ENCODE results near the gene C1QTNF8.

Gene C1QTNF8

GRCh38 chr16:1073566-1074378, 22.3 kb downstream of the C1QTNF8 start:
- no peak overlapping the region for H3K4me3 ChIP-seq (ENCODE audit: extremely low read depth, insufficient read depth, low read length, poor library complexity, severe bottlenecking)
- peaks cover 8% of the 10 kb centered on the region for H3K4me1 ChIP-seq (ENCODE audit: control insufficient read depth, insufficient read depth, low read length, poor library complexity, severe bottlenecking)
- no peaks in the 10 kb centered on the region for H3K36me3 ChIP-seq (ENCODE audit: control insufficient read depth, insufficient read depth, low read length)
- 82 to 86% methylated on average over 17 to 27 of the region's 30 CpGs for WGBS, 2 experiments (ENCODE audit: insufficient coverage in 2 of 2)
- no peaks in the 10 kb centered on the region for H3K9me3 ChIP-seq (ENCODE audit: control insufficient read depth, low read length)
- no peak overlapping the region for H3K27ac ChIP-seq (ENCODE audit: low read depth, low read length, severe bottlenecking)

DNA sequence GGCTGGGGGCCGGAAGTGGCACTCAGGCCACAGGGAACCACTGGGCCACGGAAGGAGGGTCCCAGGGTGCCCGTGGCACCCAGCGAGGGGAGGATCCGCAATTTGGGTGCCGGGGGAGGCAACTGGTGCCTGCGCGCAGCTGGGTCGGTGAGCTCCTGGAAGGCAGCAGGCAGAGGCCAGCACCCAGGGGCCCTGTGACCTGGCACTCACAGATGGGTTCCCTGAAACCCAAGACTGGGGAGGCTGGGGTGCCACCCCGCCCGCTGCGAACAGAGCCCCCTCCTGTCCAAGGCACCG, 22.8 kb downstream of the C1QTNF8 start:
- Histone ChIP-seq H3K4me3 (ENCODE audit: extremely low read depth, insufficient read depth, low read length, poor library complexity, severe bottlenecking) (no peak overlapping the region), H3K36me3 (ENCODE audit: control insufficient read depth, insufficient read depth, low read length) (no peaks in the 10 kb centered on the region), H3K4me1 (ENCODE audit: control insufficient read depth, insufficient read depth, low read length, poor library complexity, severe bottlenecking) (peaks cover 8% of the 10 kb centered on the region), H3K27ac (ENCODE audit: low read depth, low read length, severe bottlenecking) (no peak overlapping the region), H3K9me3 (ENCODE audit: control insufficient read depth, low read length) (no peaks in the 10 kb centered on the region)
- WGBS, 2 experiments (ENCODE audit: insufficient coverage in 2 of 2): 83 to 84% methylated on average over 7 to 13 of the region's 13 CpGs

GRCh38 chr16:1072526-1073261, 23.4 kb downstream of the C1QTNF8 start, which contains the start of gene SSTR5:
SSTR5 (plus strand) TSS chr16:1072747; CDS start chr16:1078869, 6,122 bp downstream.
- H3K4me1 ChIP-seq (ENCODE audit: control insufficient read depth, insufficient read depth, low read length, poor library complexity, severe bottlenecking): peaks cover 8% of the 10 kb centered on the region
- 14% methylated on average over 12 to 27 of the region's 59 CpGs for WGBS, 2 experiments (ENCODE audit: insufficient coverage in 2 of 2)

GRCh38 chr16:1071561-1072225, 24.4 kb downstream of the C1QTNF8 start:
- H3K4me3 ChIP-seq (ENCODE audit: extremely low read depth, insufficient read depth, low read length, poor library complexity, severe bottlenecking): no peak overlapping the region
- H3K27ac ChIP-seq (ENCODE audit: low read depth, low read length, severe bottlenecking): no peak overlapping the region
- WGBS, 2 experiments (ENCODE audit: insufficient coverage in 2 of 2): 44 to 45% methylated on average over 16 to 20 of the region's 30 CpGs
- H3K9me3 ChIP-seq (ENCODE audit: control insufficient read depth, low read length): no peaks in the 10 kb centered on the region
- H3K4me1 ChIP-seq (ENCODE audit: control insufficient read depth, insufficient read depth, low read length, poor library complexity, severe bottlenecking): peaks cover 2% of the 10 kb centered on the region
- no peaks in the 10 kb centered on the region for H3K36me3 ChIP-seq (ENCODE audit: control insufficient read depth, insufficient read depth, low read length)

More at GRCh38 chr16:1072526-1073261, 23.4 kb downstream of the C1QTNF8 start, which contains the start of gene SSTR5:
- no peaks in the 10 kb centered on the region for H3K9me3 ChIP-seq (ENCODE audit: control insufficient read depth, low read length)
- no peaks in the 10 kb centered on the region for H3K36me3 ChIP-seq (ENCODE audit: control insufficient read depth, insufficient read depth, low read length)
- H3K4me3 ChIP-seq (ENCODE audit: extremely low read depth, insufficient read depth, low read length, poor library complexity, severe bottlenecking): no peak within 1 kb of the TSS
- no peak within 1 kb of the TSS for H3K27ac ChIP-seq (ENCODE audit: low read depth, low read length, severe bottlenecking)

DNA sequence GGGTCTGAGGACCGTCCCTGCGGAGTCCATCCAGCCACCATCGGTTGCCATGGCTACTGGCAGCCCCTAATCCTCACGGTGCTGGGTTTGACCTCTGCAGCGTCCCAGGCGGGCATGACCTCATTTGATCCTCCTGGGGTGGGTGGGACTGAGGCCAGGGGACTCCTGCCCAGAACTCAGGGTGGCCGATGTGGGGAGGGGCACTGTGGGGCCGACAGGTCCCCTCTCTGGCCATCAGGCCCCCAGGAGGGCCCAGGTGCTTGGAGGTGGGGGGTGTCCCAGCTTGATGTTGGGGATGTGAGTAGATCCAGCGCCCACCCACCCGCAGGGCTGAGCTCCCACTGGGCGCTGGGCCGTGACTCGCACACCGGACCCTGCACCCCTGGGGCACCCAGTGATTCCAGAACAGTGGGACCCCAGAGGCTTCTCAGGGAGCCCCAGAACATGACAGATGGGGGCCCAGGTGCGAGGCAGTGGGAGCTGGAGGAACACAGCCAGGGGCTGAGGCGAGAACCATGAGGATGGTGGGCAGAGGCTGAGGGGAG, 25.1 kb downstream of the C1QTNF8 start:
- Histone ChIP-seq H3K9me3 (ENCODE audit: control insufficient read depth, low read length) (no peaks in the 10 kb centered on the region), H3K4me3 (ENCODE audit: extremely low read depth, insufficient read depth, low read length, poor library complexity, severe bottlenecking) (no peak overlapping the region), H3K27ac (ENCODE audit: low read depth, low read length, severe bottlenecking) (no peak overlapping the region), H3K4me1 (ENCODE audit: control insufficient read depth, insufficient read depth, low read length, poor library complexity, severe bottlenecking) (no peaks in the 10 kb centered on the region), H3K36me3 (ENCODE audit: control insufficient read depth, insufficient read depth, low read length) (no peaks in the 10 kb centered on the region)
- WGBS, 2 experiments (ENCODE audit: insufficient coverage in 2 of 2): 60 to 61% methylated on average over 12 to 15 of the region's 16 CpGs

- 46 to 60% methylated on average over 31 to 32 of the region's 32 CpGs for WGBS, 2 experiments (ENCODE audit: insufficient coverage in 2 of 2)
- Histone ChIP-seq H3K4me1 (ENCODE audit: control insufficient read depth, insufficient read depth, low read length, poor library complexity, severe bottlenecking) (no peaks in the 10 kb centered on the region), H3K9me3 (ENCODE audit: control insufficient read depth, low read length) (no peaks in the 10 kb centered on the region), H3K36me3 (ENCODE audit: control insufficient read depth, insufficient read depth, low read length) (no peaks in the 10 kb centered on the region), H3K27ac (ENCODE audit: low read depth, low read length, severe bottlenecking) (no peak overlapping the region), H3K4me3 (ENCODE audit: extremely low read depth, insufficient read depth, low read length, poor library complexity, severe bottlenecking) (no peak overlapping the region)
Observed at GRCh38 chr16:1070084-1070863, 25.8 kb downstream of the C1QTNF8 start.

DNA sequence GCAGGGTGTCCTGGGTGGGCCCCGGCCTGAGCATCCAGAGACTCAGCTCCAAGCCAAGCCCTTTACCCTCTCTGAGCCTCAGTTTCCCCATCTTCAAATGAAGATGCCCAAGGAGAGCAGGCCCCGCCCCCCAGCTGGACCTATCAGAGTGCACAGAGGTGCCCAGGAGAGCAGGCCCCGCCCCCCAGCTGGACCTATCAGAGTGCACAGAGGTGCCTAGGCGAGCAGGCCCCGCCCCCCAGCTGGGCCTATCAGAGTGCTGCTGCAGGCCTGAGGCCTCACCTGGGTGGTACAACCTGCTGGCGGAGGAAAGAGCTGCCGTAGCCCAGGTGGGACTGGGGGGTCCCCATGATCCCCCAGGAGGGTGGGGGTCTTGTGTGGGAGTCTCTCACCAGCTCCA, 26.9 kb downstream of the C1QTNF8 start:
- no peak overlapping the region for H3K4me3 ChIP-seq (ENCODE audit: extremely low read depth, insufficient read depth, low read length, poor library complexity, severe bottlenecking)
- H3K36me3 ChIP-seq (ENCODE audit: control insufficient read depth, insufficient read depth, low read length): no peaks in the 10 kb centered on the region
- H3K4me1 ChIP-seq (ENCODE audit: control insufficient read depth, insufficient read depth, low read length, poor library complexity, severe bottlenecking): no peaks in the 10 kb centered on the region
- WGBS, 2 experiments (ENCODE audit: insufficient coverage in 2 of 2): 92 to 96% methylated on average over 4 of the region's 7 CpGs
- no peak overlapping the region for H3K27ac ChIP-seq (ENCODE audit: low read depth, low read length, severe bottlenecking)
- no peaks in the 10 kb centered on the region for H3K9me3 ChIP-seq (ENCODE audit: control insufficient read depth, low read length)

- Histone ChIP-seq H3K27ac (ENCODE audit: low read depth, low read length, severe bottlenecking) (no peak overlapping the region), H3K9me3 (ENCODE audit: control insufficient read depth, low read length) (no peaks in the 10 kb centered on the region), H3K36me3 (ENCODE audit: control insufficient read depth, insufficient read depth, low read length) (no peaks in the 10 kb centered on the region), H3K4me1 (ENCODE audit: control insufficient read depth, insufficient read depth, low read length, poor library complexity, severe bottlenecking) (no peaks in the 10 kb centered on the region), H3K4me3 (ENCODE audit: extremely low read depth, insufficient read depth, low read length, poor library complexity, severe bottlenecking) (no peak overlapping the region)
- WGBS, 2 experiments (ENCODE audit: insufficient coverage in 2 of 2): 89 to 92% methylated on average over 10 to 14 of the region's 18 CpGs
Observed at GRCh38 chr16:1068451-1068850, 27.6 kb downstream of the C1QTNF8 start.

DNA sequence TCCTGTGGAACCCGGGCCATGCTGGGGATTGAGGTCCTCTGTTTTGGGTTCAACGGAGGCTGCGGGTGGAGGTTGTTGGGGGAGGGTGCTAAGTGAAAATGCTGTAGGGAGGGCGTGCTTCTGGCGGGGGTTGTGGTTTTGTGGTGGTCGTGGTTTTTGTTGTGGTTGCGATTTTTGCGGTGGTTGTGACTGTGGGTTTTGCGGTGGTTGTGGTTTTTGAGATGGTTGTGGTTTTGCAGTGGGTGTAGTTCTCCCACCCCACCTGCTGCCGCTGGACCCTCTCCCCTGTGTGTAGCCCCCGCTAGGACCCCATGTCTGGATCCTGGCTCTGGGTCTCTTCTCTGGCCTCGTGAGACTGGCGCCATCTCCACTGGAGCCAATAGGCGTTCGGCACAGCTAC, 28.4 kb downstream of the C1QTNF8 start:
- H3K9me3 ChIP-seq (ENCODE audit: control insufficient read depth, low read length): no peaks in the 10 kb centered on the region
- WGBS, 2 experiments (ENCODE audit: insufficient coverage in 2 of 2): 83 to 89% methylated on average over 6 to 13 of the region's 15 CpGs

GRCh38 chr16:1066584-1067172, 29.4 kb downstream of the C1QTNF8 start:
- Histone ChIP-seq H3K27ac (ENCODE audit: low read depth, low read length, severe bottlenecking) (no peak overlapping the region), H3K4me1 (ENCODE audit: control insufficient read depth, insufficient read depth, low read length, poor library complexity, severe bottlenecking) (no peaks in the 10 kb centered on the region), H3K36me3 (ENCODE audit: control insufficient read depth, insufficient read depth, low read length) (no peaks in the 10 kb centered on the region), H3K9me3 (ENCODE audit: control insufficient read depth, low read length) (no peaks in the 10 kb centered on the region), H3K4me3 (ENCODE audit: extremely low read depth, insufficient read depth, low read length, poor library complexity, severe bottlenecking) (no peak overlapping the region)
- WGBS, 2 experiments (ENCODE audit: insufficient coverage in 2 of 2): 90 to 92% methylated on average over 18 to 23 of the region's 24 CpGs

More for the DNA sequence above, 28.4 kb downstream of the C1QTNF8 start:
- Histone ChIP-seq H3K27ac (ENCODE audit: low read depth, low read length, severe bottlenecking) (no peak overlapping the region), H3K4me1 (ENCODE audit: control insufficient read depth, insufficient read depth, low read length, poor library complexity, severe bottlenecking) (no peaks in the 10 kb centered on the region), H3K4me3 (ENCODE audit: extremely low read depth, insufficient read depth, low read length, poor library complexity, severe bottlenecking) (no peak overlapping the region), H3K36me3 (ENCODE audit: control insufficient read depth, insufficient read depth, low read length) (no peaks in the 10 kb centered on the region)
